Thoracic aorta (tissue), 2 donors: ENCODE data around the gene RTCB. TPM values are rescaled to one million over a fixed set of nuclear protein-coding genes. Genes with fewer than 3 reads are reported as not detected.
"Not testable (repeated sequence)": the region's sequence is repeated elsewhere in the genome, so short reads cannot be mapped to it uniquely, and the experiment has no call there.

Experiments used
- ATAC-seq: fragments of 150-250 bp; one replicate; pipeline ENCODE4 v1.8.0; 2017; ENCODE audit warnings: low read depth; ENCODE audit not compliant: insufficient number of reproducible peaks, low FRiP score
- DNase-seq: peaks from one replicate; pipeline ENCODE4 v3.0.0-alpha.2; 2020; ENCODE audit warnings: low spot score
- H3K27ac ChIP-seq, 2 donors: fragments of 200-600 bp; sonication (generic); 1 replicate in 1 of 2; 2 replicates in 1 of 2; pipeline ENCODE4 v1.5.1; 2016; ENCODE audit warnings: mild to moderate bottlenecking in 2 of 2, moderate library complexity in 2 of 2
- H3K27me3 ChIP-seq: fragments of 200-600 bp; sonication (generic); replicated peaks from 2 replicates; pipeline ENCODE4 v1.6.0; 2016; ENCODE audit warnings: mild to moderate bottlenecking; ENCODE audit not compliant: insufficient read depth
- H3K36me3 ChIP-seq: fragments of 200-600 bp; sonication (generic); one replicate; pipeline ENCODE4 v1.5.1; 2016
- H3K4me1 ChIP-seq, 2 donors: fragments of 200-600 bp; sonication (generic); 1 replicate in 1 of 2; 2 replicates in 1 of 2; pipeline versions ENCODE4 v1.5.1 to v1.6.0; 2016; ENCODE audit warnings: low read depth in 2 of 2, mild to moderate bottlenecking in 1 of 2; ENCODE audit not compliant: control insufficient read depth in 1 of 2
- H3K4me3 ChIP-seq: fragments of 200-600 bp; sonication (generic); 2 replicates; pipeline ENCODE4 v1.5.1; 2016; ENCODE audit warnings: mild to moderate bottlenecking
- H3K9me3 ChIP-seq: fragments of 200-600 bp; sonication (generic); 2 replicates; pipeline ENCODE4 v1.5.1; 2016
- total RNA-seq, 2 donors: library from RNA; depleted of rRNA; stranded (reverse); fragments of >200 nt; gene quantifications; one replicate each; pipeline versions ENCODE4 v1.1.0 to v1.2.3, GENCODE V29; 2016
- TF ChIP-seq, protein P1 (sequence below): fragments of 200-600 bp; sonication (generic); IDR thresholded peaks from one replicate; pipeline ENCODE4 v1.5.1; 2019; ENCODE audit warnings: antibody characterized with exemption

Gene RTCB
- total RNA-seq, 2 donors from 2014 or later: 55.4 to 99.5 TPM

DNA sequence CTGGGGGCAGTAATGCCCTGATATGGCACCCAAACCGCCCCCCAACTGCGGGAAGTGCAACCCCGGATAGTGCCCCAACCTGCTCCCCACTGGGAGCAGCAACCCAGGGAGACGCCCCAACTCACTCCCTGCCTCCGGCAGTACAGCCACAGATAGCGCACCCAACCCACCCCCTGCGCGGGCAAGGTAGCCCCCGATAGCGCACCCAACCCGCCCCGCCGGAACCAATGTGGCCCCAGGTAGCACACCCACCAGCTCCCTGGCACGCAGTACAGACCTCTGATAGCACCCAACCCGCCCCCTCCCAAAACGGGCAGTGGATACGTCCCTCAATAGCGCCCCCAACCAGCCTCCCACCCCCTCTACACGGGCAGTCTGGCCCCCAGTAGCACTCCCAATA is 58.2 kb downstream of the RTCB start:
- Histone ChIP-seq H3K36me3 (no peaks in the 10 kb centered on the region), H3K9me3 (no peaks in the 10 kb centered on the region), H3K4me1 (no peaks in the 10 kb centered on the region), H3K27ac (no peak overlapping the region), H3K4me3 (no peak overlapping the region), H3K27me3 (no peaks in the 10 kb centered on the region)
- ATAC-seq (no peak), DNase-seq (no peak)
- TF ChIP-seq, protein P1, sequence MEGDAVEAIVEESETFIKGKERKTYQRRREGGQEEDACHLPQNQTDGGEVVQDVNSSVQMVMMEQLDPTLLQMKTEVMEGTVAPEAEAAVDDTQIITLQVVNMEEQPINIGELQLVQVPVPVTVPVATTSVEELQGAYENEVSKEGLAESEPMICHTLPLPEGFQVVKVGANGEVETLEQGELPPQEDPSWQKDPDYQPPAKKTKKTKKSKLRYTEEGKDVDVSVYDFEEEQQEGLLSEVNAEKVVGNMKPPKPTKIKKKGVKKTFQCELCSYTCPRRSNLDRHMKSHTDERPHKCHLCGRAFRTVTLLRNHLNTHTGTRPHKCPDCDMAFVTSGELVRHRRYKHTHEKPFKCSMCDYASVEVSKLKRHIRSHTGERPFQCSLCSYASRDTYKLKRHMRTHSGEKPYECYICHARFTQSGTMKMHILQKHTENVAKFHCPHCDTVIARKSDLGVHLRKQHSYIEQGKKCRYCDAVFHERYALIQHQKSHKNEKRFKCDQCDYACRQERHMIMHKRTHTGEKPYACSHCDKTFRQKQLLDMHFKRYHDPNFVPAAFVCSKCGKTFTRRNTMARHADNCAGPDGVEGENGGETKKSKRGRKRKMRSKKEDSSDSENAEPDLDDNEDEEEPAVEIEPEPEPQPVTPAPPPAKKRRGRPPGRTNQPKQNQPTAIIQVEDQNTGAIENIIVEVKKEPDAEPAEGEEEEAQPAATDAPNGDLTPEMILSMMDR: no peak

- no peaks in the 10 kb centered on the region for H3K4me1 ChIP-seq
- no peak overlapping the region for H3K4me3 ChIP-seq
- no peak for DNase-seq
- H3K9me3 ChIP-seq: no peaks in the 10 kb centered on the region
- TF ChIP-seq, protein P1: no peak
- H3K36me3 ChIP-seq: no peaks in the 10 kb centered on the region
- no peak overlapping the region for H3K27ac ChIP-seq
- no peaks in the 10 kb centered on the region for H3K27me3 ChIP-seq
- ATAC-seq: no peak
Observed at GRCh38 chr22:32353292-32353691, 58.8 kb downstream of the RTCB start.

DNA sequence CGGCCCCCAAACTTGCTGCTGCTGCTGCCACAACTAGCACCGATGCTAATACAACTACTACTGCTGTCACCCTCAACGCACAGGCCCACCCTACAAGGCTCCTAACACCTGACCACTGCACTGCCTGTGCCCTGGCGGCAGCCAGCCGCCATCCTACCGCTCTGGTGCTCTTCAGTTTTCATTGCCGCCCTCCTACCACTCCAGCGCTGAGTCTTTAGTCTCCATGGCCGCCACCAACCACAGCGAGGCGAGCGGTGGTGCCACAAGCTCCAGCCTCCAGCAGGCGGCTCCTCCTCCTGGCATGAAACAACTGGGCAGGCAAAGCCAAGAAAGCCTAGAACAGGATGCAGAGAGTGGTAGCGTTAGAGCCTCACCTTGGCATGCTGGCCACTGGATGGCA is 59.4 kb downstream of the RTCB start:
- no peak for ATAC-seq
- Histone ChIP-seq H3K4me3 (no peak overlapping the region), H3K4me1 (no peaks in the 10 kb centered on the region), H3K27ac (no peak overlapping the region), H3K9me3 (no peaks in the 10 kb centered on the region), H3K27me3 (no peaks in the 10 kb centered on the region), H3K36me3 (no peaks in the 10 kb centered on the region)
- no peak for DNase-seq
- TF ChIP-seq, protein P1: no peak

DNA sequence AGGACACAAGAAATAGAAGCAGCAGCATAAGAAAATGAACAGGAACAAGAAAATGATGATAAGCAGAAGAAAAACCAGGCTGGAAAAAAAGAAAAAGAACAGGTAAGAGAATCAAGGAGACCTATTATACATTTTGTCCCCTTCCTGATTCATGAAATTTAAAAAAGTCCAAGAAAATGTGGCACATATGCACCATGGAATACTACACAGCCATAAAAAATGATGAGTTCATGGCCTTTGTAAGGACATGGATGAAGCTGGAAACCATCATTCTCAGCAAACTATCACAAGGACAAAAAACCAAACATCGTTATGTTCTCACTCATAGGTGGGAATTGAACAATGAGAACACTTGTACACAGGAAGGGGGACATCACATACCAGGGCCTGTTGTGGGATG is 60.2 kb downstream of the RTCB start:
- DNase-seq, ATAC-seq, H3K4me3 ChIP-seq, H3K36me3 ChIP-seq, H3K27ac ChIP-seq, H3K4me1 ChIP-seq, H3K9me3 ChIP-seq, H3K27me3 ChIP-seq: not testable (repeated sequence)

DNA sequence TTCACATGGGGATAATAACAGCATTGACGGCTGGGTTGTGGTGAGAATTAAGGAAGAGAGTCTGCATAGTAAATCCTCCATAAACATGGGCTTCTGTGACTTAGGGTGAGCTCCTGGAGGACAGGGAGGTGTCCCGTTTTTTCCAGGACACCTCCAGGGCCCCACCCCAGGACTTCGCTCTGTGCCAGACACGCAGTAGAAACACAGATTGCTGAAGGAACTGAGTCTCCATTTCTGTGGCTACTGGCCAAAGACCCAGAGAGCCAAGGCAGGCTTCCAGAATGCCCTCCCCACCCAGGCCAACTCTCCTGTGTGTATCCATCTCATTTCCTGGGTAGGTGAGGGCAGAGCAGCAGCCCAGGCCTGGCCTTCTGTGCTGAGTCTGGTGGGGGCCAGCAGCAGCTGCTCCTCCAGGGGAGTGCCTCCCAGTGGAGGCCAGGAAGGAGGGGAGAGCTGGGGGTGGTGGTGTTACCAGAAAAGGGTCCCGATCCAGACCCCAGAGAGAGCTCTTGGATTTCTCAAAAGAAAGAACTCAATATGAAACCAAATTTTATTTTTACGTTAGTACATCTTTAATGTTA is 63.9 kb downstream of the RTCB start:
- Histone ChIP-seq H3K9me3 (no peaks in the 10 kb centered on the region), H3K4me1 (no peaks in the 10 kb centered on the region), H3K27ac (no peak overlapping the region), H3K27me3 (peaks cover 7% of the 10 kb centered on the region), H3K4me3 (no peak overlapping the region), H3K36me3 (no peaks in the 10 kb centered on the region)
- DNase-seq: no peak
- TF ChIP-seq, protein P1: no peak
- ATAC-seq: no peak

DNA sequence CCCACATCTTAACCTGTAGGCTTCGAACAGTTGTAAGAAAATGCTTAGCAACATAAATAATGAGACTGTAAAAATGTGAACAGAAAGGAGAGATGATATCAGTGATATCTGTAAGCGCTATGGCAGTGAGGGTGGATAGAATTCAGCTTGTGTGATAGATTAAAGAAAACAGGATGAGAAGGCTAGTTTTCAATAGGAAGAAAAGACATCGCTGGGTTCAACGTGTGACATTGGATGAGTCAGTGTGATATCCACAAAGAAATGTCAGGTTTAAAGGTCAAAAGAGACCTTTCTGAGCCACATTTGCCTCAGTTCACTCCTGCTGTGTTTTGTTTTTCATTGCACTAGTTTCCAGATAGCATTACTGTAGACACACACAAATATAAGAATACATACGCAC is 68.1 kb downstream of the RTCB start:
- Histone ChIP-seq H3K4me1 (no peaks in the 10 kb centered on the region), H3K27ac (no peak overlapping the region), H3K9me3 (no peaks in the 10 kb centered on the region), H3K36me3 (no peaks in the 10 kb centered on the region), H3K4me3 (no peak overlapping the region), H3K27me3 (peaks cover 7% of the 10 kb centered on the region)
- DNase-seq: no peak
- TF ChIP-seq, protein P1: no peak
- no peak for ATAC-seq
